NCI-H526 treated with DMSO at 0.1 percent for 48 hours (cell line): Measurements from ENCODE around the gene STARD3NL.
A peak's percentile ranks its signal among the peaks of the same experiment; 100 is the strongest.
"Not testable (repeated sequence)": the region's sequence is repeated elsewhere in the genome, so short reads cannot be mapped to it uniquely, and the experiment has no call there.

Experiments
- DNase-seq: peaks from one replicate; lab custom pipeline; 2025; lab: John Stamatoyannopoulos, UW

STARD3NL gene, protein sequence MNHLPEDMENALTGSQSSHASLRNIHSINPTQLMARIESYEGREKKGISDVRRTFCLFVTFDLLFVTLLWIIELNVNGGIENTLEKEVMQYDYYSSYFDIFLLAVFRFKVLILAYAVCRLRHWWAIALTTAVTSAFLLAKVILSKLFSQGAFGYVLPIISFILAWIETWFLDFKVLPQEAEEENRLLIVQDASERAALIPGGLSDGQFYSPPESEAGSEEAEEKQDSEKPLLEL

DNA sequence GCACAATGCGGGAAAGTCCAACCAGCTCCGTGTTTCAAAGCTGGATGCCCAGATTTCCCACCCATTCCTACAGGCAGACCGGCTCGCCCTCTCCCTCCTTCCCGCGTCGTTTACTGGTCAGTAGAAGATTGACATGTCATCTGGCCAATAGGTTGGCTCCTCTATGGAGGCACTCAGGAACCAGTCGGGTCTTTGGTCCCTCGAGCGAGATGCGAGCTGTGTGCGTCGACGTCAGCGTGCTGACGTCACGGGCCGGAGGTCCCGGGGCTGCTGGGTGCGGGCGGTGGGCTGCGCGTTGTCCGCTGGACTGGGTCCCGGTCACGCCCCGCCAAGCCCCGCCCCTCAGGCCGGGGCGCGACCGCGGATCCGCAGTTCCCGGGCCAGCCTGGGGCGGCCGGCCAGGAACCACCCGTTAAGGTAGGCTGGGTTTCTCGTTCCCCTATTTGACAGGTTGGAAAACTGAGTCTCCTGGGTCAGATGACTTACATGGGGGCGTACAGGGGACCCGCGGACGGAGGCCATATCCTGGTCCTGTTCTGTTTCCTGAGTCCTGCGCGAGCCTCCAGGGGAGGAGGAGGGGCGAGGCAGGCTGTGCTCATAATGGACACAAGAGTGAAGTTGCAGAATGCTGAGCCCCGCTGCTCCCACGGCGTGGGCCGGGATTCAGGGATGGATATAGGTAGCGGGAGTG lies at the start of gene STARD3NL:
STARD3NL (plus strand) TSS at position 242 of the 691 bp plus-strand sequence. CDS start 29,260 bp downstream, outside the sequence.
- DNase-seq, result peak; percentile 96

DNA sequence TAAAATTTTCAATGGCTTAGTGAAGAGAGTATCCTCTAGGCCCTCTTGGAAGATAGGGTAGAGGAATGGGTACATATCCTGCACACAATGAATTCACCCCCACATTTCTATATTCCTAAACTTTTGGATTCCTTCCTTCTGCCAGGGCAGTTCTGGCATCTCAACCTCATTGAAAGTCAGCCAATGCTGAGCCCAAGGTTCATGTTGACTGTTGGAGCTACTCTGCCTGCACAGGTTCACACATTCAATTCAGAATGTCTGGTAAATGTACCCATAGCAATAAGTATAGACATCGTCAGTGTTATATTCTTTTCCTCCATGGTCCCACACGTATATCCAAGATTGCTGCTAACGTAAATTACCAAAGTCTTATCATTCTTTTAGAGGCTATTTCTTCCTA lies 48.9 kb upstream of the STARD3NL start:
- DNase-seq, result no peak

DNA sequence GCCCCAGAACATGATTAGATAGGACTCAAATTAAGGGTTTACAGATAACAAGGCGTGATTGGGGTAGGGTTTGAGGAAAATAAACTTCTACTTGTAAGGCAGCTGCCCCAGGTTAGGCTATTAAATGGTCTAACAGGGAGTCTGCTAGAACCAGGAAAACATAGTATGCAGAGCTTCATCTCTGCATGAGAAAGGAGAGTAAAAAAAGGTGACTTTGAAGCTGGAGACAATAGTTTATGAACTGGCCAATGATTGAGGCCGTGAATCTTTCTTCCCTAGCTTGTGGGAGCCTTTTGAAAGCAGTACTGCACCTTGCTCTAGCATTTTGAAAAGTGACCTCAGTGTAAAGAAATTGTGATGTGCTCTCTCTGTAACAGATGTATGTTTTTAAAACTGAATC lies 48.5 kb upstream of the STARD3NL start:
- no peak for DNase-seq

DNA sequence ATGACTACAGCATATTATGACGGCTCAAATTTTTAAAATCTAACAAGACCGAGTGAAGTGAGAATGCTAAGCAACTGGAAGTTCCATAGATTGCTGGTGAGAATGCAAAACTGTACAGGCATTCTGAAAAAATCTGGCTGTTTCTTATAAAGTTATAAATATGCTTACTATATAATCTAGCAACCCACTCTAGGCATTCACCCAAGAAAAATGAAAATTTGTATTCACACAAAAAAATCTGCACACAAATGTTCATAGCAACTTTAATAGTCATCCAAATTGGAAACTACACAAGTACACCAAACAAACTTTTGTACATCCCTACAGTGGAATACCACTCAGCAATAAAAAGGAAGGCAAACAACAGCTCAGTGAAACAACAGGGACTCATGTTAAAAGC lies 39.9 kb upstream of the STARD3NL start:
- no peak for DNase-seq

DNA sequence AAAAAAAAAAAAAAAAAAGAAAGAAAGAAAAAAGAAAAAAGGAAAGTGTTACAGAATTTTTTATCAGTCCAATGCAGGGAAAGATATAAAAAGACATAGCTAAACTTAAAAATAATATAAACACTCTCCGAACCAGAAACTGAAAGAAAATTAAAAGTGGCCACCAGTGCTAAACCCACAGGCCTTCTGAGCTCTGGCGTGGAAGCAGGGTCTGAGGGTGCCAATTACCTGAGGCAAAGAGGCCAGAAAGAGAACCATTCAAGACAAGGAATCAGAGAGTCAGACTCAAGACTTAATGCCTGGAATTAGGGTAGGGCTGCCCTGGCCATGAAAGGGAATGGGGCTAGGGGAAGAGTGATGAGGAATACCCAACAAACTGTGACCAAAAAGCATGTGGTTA lies 36.9 kb upstream of the STARD3NL start:
- no peak for DNase-seq

DNA sequence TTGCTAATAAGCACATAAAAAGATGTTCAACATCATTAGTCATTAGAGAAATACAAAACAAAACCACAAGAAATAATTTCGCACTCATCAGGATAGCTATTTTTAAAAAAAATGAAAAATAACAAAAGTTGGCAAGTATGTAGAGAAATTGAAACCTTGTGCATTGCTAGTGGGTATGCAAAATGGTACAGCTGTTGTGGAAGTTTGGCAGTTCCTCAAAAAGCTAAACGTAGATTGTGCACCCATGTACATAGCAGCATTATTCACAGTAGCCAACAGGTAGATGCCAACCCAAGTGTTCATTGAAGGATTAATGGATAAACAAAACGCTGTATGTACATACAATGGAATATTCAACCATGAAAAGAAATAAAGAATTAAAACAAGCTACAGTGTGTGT lies 35.3 kb upstream of the STARD3NL start:
- DNase-seq, result no peak

DNA sequence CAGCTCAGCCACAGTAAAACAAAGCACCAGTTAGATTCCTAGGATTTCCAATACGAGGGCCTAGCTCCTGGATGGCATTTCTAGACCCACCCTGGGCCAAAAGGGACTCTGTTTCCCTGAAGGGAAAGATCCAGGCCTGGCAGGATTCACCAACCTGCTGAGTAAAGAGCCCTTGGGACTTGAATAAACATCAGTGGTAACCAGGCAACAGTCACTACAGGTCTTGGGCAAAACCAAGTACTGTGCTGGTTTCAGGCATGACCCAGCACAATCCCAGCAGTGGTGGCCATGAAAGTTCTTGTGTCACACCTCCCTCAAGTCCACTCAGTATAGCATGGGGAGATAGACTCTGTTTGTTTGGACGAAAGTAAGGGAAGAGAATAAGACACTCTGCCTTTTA lies 31.0 kb upstream of the STARD3NL start:
- DNase-seq, result no peak

DNA sequence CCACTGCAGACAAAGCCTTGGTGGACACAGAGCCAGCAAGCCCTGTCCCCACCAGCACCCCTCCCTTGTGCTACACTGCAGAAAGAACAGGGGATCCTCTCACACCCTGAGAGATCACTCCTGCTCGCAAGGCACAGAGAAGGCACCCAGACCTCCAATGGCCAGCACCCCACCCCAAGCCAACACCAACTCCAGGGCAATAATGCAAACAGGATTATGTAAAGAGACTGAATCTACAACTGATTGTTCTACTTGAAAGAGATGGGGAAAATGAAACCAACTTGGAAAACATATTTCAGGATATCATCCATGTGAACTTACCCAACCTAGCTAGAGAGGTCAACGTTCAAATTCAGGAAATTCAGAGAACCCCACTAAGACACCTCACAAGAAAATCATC lies 26.5 kb upstream of the STARD3NL start:
- DNase-seq, result no peak

DNA sequence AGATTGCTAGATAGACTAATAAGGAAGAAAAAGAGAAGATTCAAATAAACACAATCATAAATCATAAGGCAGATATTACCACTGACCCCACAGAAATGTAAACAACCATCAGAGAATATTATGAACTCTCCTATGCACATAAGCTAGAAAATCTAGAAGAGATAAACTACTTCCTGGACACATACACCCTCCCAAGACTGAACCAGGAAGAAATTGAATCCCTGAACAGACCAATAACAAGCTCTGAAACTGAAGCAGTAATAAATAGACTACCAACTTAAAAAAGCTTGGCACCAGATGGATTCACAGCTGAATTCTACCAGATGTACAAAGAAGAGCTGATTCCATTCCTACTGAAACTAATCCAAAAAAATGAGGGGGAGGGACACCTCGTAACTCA lies 24.5 kb upstream of the STARD3NL start:
- no peak for DNase-seq

DNA sequence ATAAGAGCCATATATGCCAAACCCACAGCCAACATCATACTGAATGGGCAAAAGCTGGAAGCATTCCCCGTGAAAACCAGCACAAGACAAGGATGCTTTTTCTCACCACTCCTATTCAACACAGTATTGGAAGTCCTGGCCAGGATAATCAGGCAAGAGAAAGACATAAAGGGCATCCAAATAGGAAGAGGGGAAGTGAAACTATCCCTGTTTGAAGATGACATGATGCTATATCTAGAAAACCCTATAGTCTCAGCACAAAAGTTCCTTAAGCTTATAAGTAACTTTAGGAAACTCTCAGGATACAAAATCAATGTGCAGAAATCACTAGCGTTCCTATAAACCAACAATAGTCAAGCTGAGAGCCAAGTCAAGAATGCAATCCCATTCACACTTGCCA lies 23.8 kb upstream of the STARD3NL start:
- no peak for DNase-seq

DNA sequence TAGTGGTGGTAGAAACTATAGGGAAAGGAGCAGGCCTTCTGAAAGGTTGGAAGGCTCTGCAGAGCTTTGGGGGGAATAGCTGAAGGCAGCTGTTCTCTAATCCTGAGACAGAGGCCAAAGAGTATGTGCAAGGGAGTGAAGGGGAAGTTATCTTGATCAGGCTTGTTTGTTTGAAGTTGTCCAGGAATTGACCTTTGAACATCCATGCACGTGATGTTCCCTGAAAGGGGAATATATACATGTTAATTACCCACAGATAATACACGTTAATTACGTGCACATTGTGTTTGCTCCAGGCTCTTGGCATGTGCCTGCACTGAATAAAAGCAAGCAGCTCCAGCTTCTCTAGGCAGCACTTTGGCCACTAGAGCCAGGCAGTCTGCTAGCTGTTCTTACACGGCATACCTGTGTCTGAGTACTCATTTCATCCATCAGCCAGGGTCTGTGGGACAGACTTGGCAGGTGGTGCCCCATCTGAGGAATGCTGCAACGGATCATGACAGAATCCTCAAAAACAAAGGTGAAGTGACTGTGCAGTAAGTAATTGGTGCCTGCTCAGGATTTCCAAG lies 18.0 kb upstream of the STARD3NL start:
- no peak for DNase-seq

DNA sequence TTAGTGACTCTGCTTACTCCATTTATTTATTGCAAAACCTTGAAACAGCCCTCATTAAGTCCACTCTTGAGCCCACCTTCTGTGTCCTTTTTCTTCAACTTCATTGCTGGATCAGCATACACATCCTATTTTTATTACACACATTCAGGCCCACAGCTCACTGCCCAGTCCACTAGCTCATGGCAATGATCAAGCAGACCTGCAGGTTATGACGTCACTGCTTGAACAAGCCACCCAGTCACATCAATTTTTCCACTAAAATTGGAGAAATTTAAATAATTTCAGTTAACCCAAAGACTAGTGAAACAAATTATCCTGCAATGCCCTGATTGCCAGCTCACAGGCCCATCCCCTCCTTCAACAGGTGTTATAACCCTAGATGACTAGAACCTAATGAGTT lies 16.0 kb upstream of the STARD3NL start:
- no peak for DNase-seq

DNA sequence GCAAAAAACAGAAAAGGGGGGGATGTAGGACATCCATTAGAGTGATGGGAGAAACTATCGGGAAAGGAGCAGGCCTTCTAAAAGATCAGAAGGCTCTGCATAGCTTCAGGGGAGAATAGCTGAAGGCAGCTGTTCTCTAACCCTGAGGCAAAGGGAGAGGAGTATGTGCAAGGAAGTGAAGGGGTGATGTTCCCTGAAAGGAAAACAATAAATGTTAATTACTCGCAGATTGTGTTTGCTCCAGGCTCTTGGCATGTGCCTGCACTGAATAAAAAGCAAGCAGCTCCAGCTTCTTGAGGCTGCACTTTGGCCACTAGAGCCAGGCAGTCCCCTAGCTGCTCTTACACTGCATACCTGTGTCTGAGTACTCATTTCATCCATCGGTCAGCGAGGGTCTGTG lies 14.4 kb upstream of the STARD3NL start:
- no peak for DNase-seq

DNA sequence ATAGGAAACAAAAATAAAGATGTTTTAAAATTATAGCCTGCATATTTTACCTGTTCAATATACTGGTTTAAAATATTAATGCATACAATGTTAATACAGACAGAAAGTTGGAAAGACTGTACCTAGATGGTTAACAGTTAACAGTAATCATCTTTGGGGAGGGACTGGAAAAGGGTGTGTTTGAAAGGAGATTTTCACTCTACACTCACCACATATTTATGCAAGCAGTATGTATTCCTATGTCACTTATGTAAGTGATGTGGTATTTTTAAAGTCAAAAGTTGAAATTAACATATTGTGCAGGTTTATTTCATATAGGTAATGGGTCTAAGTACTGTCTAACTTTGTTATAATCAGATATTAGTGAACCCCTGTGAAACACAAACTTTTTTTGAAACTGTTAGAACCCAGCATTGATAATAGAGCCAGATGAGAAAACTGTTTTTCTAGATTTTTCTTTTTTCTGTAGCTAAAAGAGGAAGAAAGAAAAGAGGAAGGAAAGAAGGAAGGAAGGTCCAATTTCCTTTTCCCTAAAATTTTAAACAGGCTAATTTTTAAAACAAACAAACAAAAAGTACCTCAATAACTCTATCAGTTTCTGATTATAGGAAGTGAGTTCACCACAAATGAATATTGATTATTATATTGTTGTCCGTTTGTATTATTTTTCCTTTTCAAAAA lies 9.0 kb upstream of the STARD3NL start:
- DNase-seq, result no peak

DNA sequence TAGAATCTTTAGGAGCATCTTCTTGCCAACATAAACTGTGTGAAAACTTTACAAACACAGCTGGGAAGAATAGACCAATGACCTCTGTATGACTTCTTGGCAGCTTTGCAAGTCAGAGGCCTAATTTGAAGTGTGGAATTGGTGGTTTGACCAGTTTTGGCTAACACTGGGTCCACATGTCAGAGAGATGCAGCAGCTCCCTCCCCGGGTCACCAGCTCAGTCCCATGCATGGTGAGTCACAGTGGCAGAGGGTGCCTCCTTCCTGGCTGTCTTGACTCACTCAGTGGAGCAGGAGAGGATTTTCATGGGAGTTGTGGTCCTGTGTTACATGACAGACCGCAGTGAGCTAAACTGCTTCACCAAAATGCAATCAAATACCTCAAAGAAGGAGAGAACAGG lies 8.2 kb upstream of the STARD3NL start:
- DNase-seq, result no peak

DNA sequence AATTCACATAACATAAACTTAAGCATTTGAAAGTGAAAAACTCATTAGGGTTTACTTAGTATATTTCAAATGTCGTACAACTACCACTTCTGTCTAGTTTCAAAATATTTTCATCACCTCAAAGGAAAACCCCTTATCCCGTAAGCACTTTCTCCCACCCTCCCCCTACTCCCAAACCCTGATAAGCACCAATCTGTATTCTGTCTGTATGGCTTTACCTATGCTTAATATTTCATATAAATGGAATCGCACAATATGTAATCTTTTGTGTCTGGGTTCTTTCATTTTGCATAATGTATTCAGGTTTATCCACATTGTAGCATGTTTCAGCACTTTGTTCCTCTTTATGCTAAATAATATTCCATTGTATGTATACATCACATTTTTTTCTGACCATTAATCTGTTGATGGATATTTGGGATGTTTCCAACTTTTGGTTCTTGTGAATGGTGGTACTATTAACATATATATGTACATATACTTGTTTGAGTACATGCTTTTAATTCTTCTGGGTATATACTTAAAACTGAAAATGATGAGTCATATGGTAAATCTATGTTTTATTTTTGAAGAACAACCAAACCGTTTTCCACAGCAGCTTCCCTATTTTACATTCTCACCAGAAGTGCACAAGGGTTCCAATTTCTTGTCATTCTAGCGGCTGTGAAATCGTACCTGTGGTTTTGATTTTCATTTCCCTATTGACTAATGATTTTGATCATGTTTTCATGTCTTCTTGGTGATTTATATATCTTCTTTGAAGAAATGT lies 6.2 kb upstream of the STARD3NL start:
- DNase-seq, result no peak

DNA sequence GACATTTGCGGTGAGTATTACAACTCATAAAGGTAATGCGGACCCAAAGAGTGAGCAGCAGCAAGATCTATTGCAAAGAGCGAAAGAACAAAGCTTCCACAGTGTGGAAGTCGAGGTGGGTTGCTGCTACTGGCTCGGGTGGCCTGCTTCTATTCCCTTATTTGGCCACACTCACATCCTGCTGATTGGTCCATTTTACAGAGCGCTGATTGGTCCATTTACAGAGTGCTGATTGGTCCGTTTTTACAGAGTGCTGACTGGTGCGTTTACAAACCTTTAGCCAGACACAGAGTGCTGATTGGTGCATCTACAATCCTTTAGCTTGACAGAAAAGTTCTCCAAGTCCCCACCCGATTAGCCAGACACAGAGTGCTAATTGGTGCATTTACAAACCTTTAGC lies 2.5 kb upstream of the STARD3NL start:
- not testable (repeated sequence) for DNase-seq

DNA sequence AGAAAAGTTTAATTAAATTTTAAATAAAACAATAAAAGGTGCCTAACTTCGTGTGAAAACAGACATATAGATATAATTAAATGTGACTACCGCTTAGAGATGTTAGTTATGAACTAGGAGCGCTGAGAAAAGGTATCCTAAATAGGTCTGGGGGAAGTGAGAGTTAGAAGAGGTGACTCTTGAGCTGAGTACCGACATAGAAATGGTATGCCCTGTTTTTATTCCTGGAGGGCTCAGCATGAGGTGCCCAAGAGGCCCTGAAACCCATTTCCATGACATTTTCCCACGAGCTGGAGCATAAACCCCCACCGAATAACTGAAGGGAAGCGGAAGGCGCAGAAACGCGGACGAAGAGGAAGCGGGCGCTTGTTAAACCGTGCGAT lies 433 bp upstream of the STARD3NL start:
- DNase-seq, result no peak

DNA sequence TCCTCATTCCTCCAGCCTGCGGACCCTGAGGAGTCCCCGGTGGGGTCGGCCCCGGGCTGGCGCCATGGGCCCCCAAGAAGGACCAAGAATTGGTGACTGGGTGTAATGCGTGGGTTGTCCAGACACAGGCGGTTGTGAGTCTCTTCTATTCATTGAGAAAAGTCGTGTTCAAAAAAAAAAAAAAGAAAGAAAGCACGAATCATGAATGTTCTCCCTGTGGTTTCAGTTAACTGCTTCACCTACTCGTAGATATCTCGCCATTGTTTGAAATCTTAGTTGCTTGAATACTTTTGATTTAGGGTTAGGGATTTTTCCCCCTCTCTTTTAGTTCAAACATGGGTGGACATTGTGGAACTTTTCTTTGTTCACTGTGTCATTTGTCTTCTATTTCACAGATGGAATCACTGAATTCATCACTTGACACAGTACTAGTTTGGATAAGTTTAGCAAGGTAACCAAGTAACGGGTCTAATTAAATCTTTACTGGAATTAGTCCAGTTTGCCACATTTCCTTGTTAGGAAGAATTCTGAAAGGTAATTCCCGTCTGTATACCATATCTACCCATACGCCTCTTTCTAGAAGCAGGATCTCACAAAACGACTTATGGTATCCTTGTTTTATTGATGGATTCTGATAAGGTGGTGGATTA lies 775 bp downstream of the STARD3NL start:
- no peak for DNase-seq

DNA sequence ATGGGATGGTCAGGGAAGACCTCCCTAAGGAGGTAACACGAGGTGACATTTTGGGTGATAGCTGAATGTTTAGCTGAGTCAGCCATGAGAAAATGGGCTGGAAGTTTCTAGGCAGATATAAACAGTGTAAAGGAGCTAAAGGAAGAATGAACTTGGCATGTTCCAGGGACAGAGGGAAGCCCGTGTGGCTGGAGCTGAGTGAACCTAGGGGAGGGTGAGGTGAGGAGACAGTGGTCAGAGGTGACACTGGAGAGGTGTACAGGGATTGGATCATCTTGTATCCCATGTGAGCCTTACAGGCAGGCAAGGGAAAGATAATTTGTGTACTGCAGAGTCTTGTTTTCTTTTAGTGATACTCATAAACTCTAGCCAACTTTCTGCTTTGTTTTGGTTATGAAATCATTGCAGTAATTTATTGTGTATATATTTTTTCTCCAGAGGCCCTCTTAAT lies 1.8 kb downstream of the STARD3NL start:
- no peak for DNase-seq

DNA sequence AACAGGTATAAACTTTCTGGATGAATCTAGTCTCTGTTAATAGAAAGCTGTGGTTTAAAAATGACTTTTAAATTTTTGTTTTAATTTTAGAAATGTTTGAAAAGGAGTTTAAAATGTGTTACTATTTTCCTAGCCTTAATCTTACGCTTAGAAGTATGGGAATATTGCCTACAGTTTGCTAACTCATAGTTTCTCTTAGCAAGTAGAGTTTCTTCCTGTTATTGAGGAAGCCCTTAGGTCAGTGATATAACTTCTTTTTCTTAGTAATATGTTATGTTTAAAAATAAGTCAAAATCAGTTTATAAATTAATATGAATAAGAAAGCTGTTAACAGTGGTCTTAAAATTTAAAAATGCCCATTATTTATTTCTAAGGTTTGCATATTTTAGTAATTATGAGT lies 3.1 kb downstream of the STARD3NL start:
- no peak for DNase-seq

DNA sequence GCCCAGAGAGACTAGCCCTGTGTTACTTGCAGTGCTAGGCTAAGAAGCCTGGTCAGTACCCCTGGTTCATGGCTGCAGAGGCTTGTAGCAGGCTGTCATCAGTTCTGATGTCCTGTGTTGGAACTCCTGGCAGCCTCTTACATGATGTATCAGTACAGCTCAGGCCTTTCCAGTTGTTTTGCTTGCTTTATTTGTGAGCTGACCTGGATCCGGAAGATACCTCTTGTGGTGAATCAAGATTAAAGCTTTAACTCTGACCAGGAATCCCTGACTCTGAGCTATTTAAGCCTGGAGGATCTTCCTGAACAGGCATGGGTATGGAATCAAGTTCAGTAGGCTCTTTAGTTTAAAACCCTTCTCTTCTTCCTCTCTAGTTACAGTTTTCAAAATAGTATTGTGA lies 4.4 kb downstream of the STARD3NL start:
- no peak for DNase-seq
